Stimulated activated CD4-positive, alpha-beta T cell treated with anti-CD3 and anti-CD28 coated beads, Interleukin-4, amount 100 ng/mL, for 48 hours (primary cell): ENCODE data around the gene TMEM89.
A peak's percentile ranks its signal among the peaks of the same experiment; 100 is the strongest.

ENCODE experiments used
- DNase-seq, 2 donors: peaks; one replicate each; pipeline ENCODE4 v3.0.0-alpha.2; 2020; ENCODE audit warnings: low read depth in 2 of 2

The TMEM89 gene

GRCh38 chr3:48642605-48643004 is 21.0 kb upstream of the TMEM89 start:
- no peak for DNase-seq

- no peak for DNase-seq
These were observed 19.8 kb upstream of the TMEM89 start for GRCh38 chr3:48641396-48641795.

GRCh38 chr3:48639944-48640606 is 18.5 kb upstream of the TMEM89 start:
- DNase-seq = no peak

- no peak for DNase-seq
These were observed 15.7 kb upstream of the TMEM89 start for GRCh38 chr3:48637305-48637704.

GRCh38 chr3:48636149-48636655 is 14.6 kb upstream of the TMEM89 start:
- DNase-seq = no peak

GRCh38 chr3:48635222-48636021 is 13.9 kb upstream of the TMEM89 start, which contains the start of gene SLC26A6:
Gene SLC26A6, minus strand, starts transcription at chr3:48635461. Its CDS starts 68 bp downstream, at chr3:48635393.
- peak; percentile 92 to 94 for DNase-seq

GRCh38 chr3:48634661-48635221 is 13.2 kb upstream of the TMEM89 start:
- DNase-seq = peak; percentile 40 to 42

- DNase-seq = no peak
These were observed 12.2 kb upstream of the TMEM89 start for GRCh38 chr3:48633743-48634142.

- no peak for DNase-seq
These were observed 11.7 kb upstream of the TMEM89 start for GRCh38 chr3:48633256-48633655.

- DNase-seq = no peak
These were observed 10.2 kb upstream of the TMEM89 start for GRCh38 chr3:48631516-48632448.

- no peak for DNase-seq
These were observed 9.3 kb upstream of the TMEM89 start for GRCh38 chr3:48630833-48631232.

GRCh38 chr3:48630407-48630806 is 8.8 kb upstream of the TMEM89 start:
- DNase-seq = no peak

GRCh38 chr3:48629894-48630293 is 8.3 kb upstream of the TMEM89 start:
- no peak for DNase-seq

- no peak for DNase-seq
These were observed 6.9 kb upstream of the TMEM89 start for GRCh38 chr3:48628277-48629017.

- DNase-seq = no peak
These were observed 4.0 kb upstream of the TMEM89 start for GRCh38 chr3:48625600-48625999.

- DNase-seq = no peak
These were observed 3.2 kb upstream of the TMEM89 start for GRCh38 chr3:48624767-48625166.

GRCh38 chr3:48623851-48624547 is 2.4 kb upstream of the TMEM89 start:
- no peak for DNase-seq

GRCh38 chr3:48619541-48620524 is 1.7 kb downstream of the TMEM89 start:
- no peak for DNase-seq

- DNase-seq = no peak
These were observed 4.0 kb downstream of the TMEM89 start for GRCh38 chr3:48617559-48617958.
